Fibroblast of lung (primary cell): ENCODE measurements around the gene HVCN1. TPM values are rescaled to one million over a fixed set of nuclear protein-coding genes. Genes with fewer than 3 reads are reported as not detected.
"Not testable (repeated sequence)": the region's sequence is repeated elsewhere in the genome, so short reads cannot be mapped to it uniquely, and the experiment has no call there.

Source experiments
- DNase-seq, 2 donors: peaks; one replicate each; pipeline versions ENCODE4 v3.0.0 to v3.0.0-alpha.2; 2010; ENCODE audit warnings: low read depth in 2 of 2
- H2AFZ ChIP-seq: 2 replicates; pipeline ENCODE4 v1.5.1; 2012; ENCODE audit warnings: low read length, control low read depth, inconsistent platforms
- H3K27ac ChIP-seq: 2 replicates; pipeline ENCODE4 v1.5.1; 2011; ENCODE audit warnings: low read length, control low read depth; ENCODE audit not compliant: insufficient read depth
- H3K27me3 ChIP-seq: 2 replicates; pipeline ENCODE4 v1.5.1; 2011; ENCODE audit warnings: mild to moderate bottlenecking, low read length; ENCODE audit not compliant: control insufficient read depth, insufficient read depth
- H3K36me3 ChIP-seq: 2 replicates; pipeline ENCODE4 v1.5.1; 2011; ENCODE audit warnings: low read length; ENCODE audit not compliant: control insufficient read depth, insufficient read depth
- H3K4me1 ChIP-seq: 2 replicates; pipeline ENCODE4 v1.5.1; 2011; ENCODE audit warnings: low read length; ENCODE audit not compliant: control insufficient read depth, insufficient read depth; ENCODE audit errors: extremely low read depth
- H3K4me2 ChIP-seq: 2 replicates; pipeline ENCODE4 v1.5.1; 2011; ENCODE audit warnings: low read length, control low read depth; ENCODE audit not compliant: insufficient read depth; ENCODE audit errors: extremely low read depth
- H3K4me3 ChIP-seq, 4 experiments: fragments of 200-600 bp in 1 of 4; sonication (generic) in 1 of 4; replicated peaks in 1 of 4; 2 replicates each; pipeline ENCODE4 v1.5.1; 2011 to 2016; ENCODE audit warnings: low read length in 4 of 4, low read depth in 3 of 4, mild to moderate bottlenecking in 3 of 4, control low read depth in 2 of 4, inconsistent platforms in 1 of 4, mixed read lengths in 1 of 4; ENCODE audit not compliant: insufficient read depth in 1 of 4; ENCODE audit errors: control extremely low read depth in 1 of 4
- H3K79me2 ChIP-seq: 2 replicates; pipeline ENCODE4 v1.5.1; 2012; ENCODE audit warnings: mild to moderate bottlenecking, low read length, inconsistent platforms; ENCODE audit not compliant: control insufficient read depth, insufficient read depth
- H3K9ac ChIP-seq: 2 replicates; pipeline ENCODE4 v1.5.1; 2011; ENCODE audit warnings: mild to moderate bottlenecking, low read length, control low read depth; ENCODE audit not compliant: insufficient read depth
- H3K9me3 ChIP-seq: 2 replicates; pipeline ENCODE4 v1.5.1; 2012; ENCODE audit warnings: low read depth, low read length; ENCODE audit not compliant: control insufficient read depth, insufficient read depth
- H4K20me1 ChIP-seq: 2 replicates; pipeline ENCODE4 v1.5.1; 2011; ENCODE audit warnings: low read length; ENCODE audit not compliant: control insufficient read depth, insufficient read depth; ENCODE audit errors: extremely low read depth
- EZH2 ChIP-seq: IDR thresholded peaks from 2 replicates; pipeline ENCODE4 v1.5.1; 2012; ENCODE audit warnings: low read length, control low read depth, mild to moderate bottlenecking; ENCODE audit errors: missing control alignments
- polyA plus RNA-seq, 2 donors: library from polyadenylated mRNA; depleted of rRNA in 1 of 2; stranded (reverse) in 1 of 2; unstranded in 1 of 2; fragments of >200 nt; gene quantifications; 2 replicates each; pipeline ENCODE4 v1.2.1, GENCODE V29; 2011 to 2012; ENCODE audit warnings: missing spikeins in 1 of 2
- total RNA-seq: library from RNA; depleted of rRNA; stranded (reverse); fragments of >200 nt; gene quantifications from 2 replicates; pipeline ENCODE4 v1.2.1, GENCODE V29; 2014
- TF ChIP-seq, protein P1 (sequence below), 2 donors: IDR thresholded peaks in 1 of 2; conservative IDR thresholded peaks in 1 of 2; 1 replicate in 1 of 2; 2 replicates in 1 of 2; pipeline ENCODE4 v1.5.1; 2011 to 2012; ENCODE audit warnings: low read length in 2 of 2, control low read depth in 1 of 2, inconsistent platforms in 1 of 2, low read depth in 1 of 2, mild to moderate bottlenecking in 1 of 2

The HVCN1 gene
- total and polyA plus RNA-seq, 2 donors (not counting 1 experiment from before 2014, with no cell fraction given) = 3.6 to 7.4 TPM

DNA sequence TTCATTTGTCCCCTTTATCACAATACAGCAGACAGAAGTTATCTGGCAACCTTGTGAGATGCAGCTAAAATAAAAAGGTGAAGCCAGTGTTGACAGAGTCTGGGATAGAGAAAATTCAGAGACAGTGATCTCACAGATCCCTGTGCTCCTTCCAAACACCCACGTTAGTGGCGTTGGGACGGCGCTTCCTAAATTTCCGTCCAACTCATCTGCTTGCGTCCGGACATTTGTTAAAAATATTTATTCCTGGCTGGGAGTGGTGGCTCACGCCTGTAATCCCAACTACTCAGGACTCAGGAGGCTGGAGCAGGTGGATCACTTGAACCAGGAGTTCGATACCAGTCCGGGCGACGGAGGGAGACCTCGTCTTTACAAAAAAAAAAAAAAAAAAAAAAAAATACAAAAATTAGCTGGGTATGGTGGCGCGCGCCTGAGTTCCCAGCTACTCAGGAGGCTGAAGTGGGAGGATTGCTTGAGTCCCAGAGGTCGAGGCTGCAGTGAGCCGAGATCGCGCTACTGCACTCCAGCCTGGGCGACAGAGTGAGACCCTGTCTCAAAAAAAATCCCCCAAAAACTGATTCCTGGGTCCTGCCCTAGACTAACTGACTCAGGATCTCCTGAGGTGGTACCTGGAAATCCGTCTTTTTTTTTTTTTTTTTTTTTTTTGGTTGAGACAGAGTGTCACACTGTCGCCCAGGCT lies 75.7 kb downstream of the HVCN1 start:
- no peak for TF ChIP-seq EZH2
- TF ChIP-seq, protein P1, sequence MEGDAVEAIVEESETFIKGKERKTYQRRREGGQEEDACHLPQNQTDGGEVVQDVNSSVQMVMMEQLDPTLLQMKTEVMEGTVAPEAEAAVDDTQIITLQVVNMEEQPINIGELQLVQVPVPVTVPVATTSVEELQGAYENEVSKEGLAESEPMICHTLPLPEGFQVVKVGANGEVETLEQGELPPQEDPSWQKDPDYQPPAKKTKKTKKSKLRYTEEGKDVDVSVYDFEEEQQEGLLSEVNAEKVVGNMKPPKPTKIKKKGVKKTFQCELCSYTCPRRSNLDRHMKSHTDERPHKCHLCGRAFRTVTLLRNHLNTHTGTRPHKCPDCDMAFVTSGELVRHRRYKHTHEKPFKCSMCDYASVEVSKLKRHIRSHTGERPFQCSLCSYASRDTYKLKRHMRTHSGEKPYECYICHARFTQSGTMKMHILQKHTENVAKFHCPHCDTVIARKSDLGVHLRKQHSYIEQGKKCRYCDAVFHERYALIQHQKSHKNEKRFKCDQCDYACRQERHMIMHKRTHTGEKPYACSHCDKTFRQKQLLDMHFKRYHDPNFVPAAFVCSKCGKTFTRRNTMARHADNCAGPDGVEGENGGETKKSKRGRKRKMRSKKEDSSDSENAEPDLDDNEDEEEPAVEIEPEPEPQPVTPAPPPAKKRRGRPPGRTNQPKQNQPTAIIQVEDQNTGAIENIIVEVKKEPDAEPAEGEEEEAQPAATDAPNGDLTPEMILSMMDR (conservative IDR thresholded peaks at IDR 0.05 in 1 of 2, IDR thresholded peaks at IDR 0.05 in 1 of 2; ENCODE audit: low read depth in 1 of 2, low read length in 2 of 2) = no peak
- Histone ChIP-seq H3K4me1 (no peaks in the 10 kb centered on the region), H3K9me3 (no peaks in the 10 kb centered on the region)

DNA sequence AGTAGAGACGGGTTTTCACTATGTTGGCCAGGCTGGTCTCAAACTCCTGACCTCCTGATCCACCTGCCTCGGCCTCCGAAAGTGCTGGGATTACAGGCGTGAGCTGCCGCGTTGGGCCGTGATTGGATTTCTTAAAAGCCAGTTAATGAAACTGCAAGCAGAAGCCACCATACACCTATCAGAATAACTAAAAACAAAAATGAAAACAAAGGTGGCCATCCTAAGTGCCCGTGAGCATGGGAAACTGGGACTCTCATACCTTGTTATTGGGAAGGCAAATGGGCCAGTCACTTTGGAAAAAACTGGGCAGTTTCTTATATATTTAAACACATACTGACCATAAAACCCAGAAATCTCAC lies 82.7 kb downstream of the HVCN1 start:
- H3K27ac ChIP-seq = no peak overlapping the region
- no peak for TF ChIP-seq EZH2
- TF ChIP-seq, protein P1 (conservative IDR thresholded peaks at IDR 0.05 in 1 of 2, IDR thresholded peaks at IDR 0.05 in 1 of 2; ENCODE audit: low read depth in 1 of 2, low read length in 2 of 2) = no peak
- H4K20me1 ChIP-seq = no peaks in the 10 kb centered on the region
- H3K9me3 ChIP-seq = no peaks in the 10 kb centered on the region
- no peaks in the 10 kb centered on the region for H3K4me1 ChIP-seq
- no peak overlapping the region for H2AFZ ChIP-seq
- no peaks in the 10 kb centered on the region for H3K36me3 ChIP-seq
- no peak for DNase-seq
- no peaks in the 10 kb centered on the region for H3K79me2 ChIP-seq
- no peaks in the 10 kb centered on the region for H3K27me3 ChIP-seq
- no peak overlapping the region for H3K9ac ChIP-seq
- H3K4me2 ChIP-seq = no peak overlapping the region
- H3K4me3 ChIP-seq = no peak overlapping the region

More for the DNA sequence above, 75.7 kb downstream of the HVCN1 start:
- peak overlapping the region; percentile 95 for H2AFZ ChIP-seq
- H3K4me2 ChIP-seq = peak overlapping the region; percentile 96
- H3K4me3 ChIP-seq = peak overlapping the region; percentile 66 to 76 (median 75)
- no peak for DNase-seq
- H3K27me3 ChIP-seq = no peaks in the 10 kb centered on the region
- H3K36me3 ChIP-seq = no peaks in the 10 kb centered on the region
- no peaks in the 10 kb centered on the region for H4K20me1 ChIP-seq
- peak overlapping the region; percentile 83 for H3K27ac ChIP-seq
- no peaks in the 10 kb centered on the region for H3K79me2 ChIP-seq
- H3K9ac ChIP-seq = peak overlapping the region; percentile 84

DNA sequence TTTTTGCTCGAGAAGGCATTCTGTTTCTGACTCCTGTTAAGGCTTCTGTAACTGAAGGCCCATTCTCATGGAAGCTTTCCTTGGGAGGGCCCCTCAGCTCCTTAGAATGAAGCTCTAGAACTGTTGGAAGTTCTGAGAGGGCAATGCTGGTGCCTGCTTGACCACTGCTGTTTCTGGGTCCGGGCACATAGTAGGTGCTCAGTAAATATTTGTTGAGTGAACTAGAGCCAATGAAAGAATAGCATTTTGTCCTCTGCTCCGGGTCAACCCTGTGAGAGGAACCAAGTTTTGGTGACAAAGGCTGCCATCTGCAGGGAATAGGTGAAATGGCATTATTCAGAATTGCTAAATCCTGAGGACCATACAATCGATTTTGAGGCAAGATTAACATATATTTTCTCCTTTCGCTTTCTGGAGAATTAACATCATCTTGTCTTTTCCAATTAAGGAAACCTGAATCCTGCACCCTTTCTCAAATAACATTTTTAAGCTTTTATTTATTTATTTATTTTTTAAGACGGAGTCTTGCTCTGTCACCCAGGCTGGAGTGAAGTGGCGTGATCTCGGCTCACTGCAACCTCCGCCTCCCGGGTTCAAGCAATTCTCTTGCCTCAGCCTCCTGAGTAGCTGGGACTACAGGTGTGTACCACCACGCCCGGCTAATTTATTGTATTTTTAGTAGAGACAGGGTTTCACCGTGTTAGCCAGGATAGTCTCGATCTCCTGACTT lies 86.7 kb downstream of the HVCN1 start:
- not testable (repeated sequence) for H3K4me2 ChIP-seq, H3K4me1 ChIP-seq, H3K79me2 ChIP-seq, H3K36me3 ChIP-seq, H3K4me3 ChIP-seq, H4K20me1 ChIP-seq, H3K9me3 ChIP-seq, H3K27me3 ChIP-seq, H2AFZ ChIP-seq, H3K27ac ChIP-seq, H3K9ac ChIP-seq
- peak; percentile 39 to 70 for DNase-seq
- TF ChIP-seq, protein P1 (conservative IDR thresholded peaks at IDR 0.05 in 1 of 2, IDR thresholded peaks at IDR 0.05 in 1 of 2; ENCODE audit: low read depth in 1 of 2, low read length in 2 of 2) = peak; percentile 71
